GM20000 (cell line): ENCODE data around the gene SDR39U1.

Source experiments
- DNase-seq: peaks from one replicate; pipeline ENCODE4 v3.0.0; 2012; ENCODE audit warnings: low spot score
- CTCF ChIP-seq: IDR thresholded peaks from 2 replicates; pipeline ENCODE4 v1.5.1; 2012; ENCODE audit warnings: mild to moderate bottlenecking, control low read depth; ENCODE audit errors: extremely low read depth, missing control alignments

Gene SDR39U1

GRCh38 chr14:24416254-24416931 is 26.2 kb downstream of the SDR39U1 start:
- DNase-seq: no peak
- TF ChIP-seq CTCF: no peak

- no peak for DNase-seq
- TF ChIP-seq CTCF: no peak
Measured at GRCh38 chr14:24415421-24416253, 26.9 kb downstream of the SDR39U1 start.

- DNase-seq: no peak
- no peak for TF ChIP-seq CTCF
Measured at GRCh38 chr14:24414732-24415420, 27.7 kb downstream of the SDR39U1 start.

GRCh38 chr14:24414077-24414476 is 28.5 kb downstream of the SDR39U1 start:
- DNase-seq: no peak
- no peak for TF ChIP-seq CTCF

GRCh38 chr14:24411443-24412389 is 30.9 kb downstream of the SDR39U1 start:
- peak; percentile 56 for TF ChIP-seq CTCF
- peak; percentile 73 for DNase-seq

GRCh38 chr14:24409956-24410355 is 32.6 kb downstream of the SDR39U1 start:
- TF ChIP-seq CTCF: no peak

More at GRCh38 chr14:24409956-24410355, 32.6 kb downstream of the SDR39U1 start:
- DNase-seq: no peak
